H1 (cell line): ENCODE results near the gene RFT1. TPM values are rescaled to one million over a fixed set of nuclear protein-coding genes. Genes with fewer than 3 reads are reported as not detected.

Experiments
- CTCF ChIA-PET: fragments of 300-600 bp; sonication (Branson Sonifier 250); formaldehyde crosslinking; loops from one replicate; lab custom pipeline; 2021; ENCODE audit not compliant: partially characterized antibody; lab: Charles Lee
- POLR2A ChIA-PET: fragments of 300-600 bp; sonication (Branson Sonifier 250); formaldehyde crosslinking; loops from one replicate; lab custom pipeline; 2021; ENCODE audit warnings: inconsistent platforms; ENCODE audit not compliant: partially characterized antibody; lab: Charles Lee
- DNase-seq, 2 experiments: peaks; one replicate each; pipeline versions ENCODE4 v3.0.0 to v3.0.0-alpha.2; 2010 to 2022; ENCODE audit warnings: low spot score in 2 of 2, low read depth in 1 of 2, mixed read lengths in 1 of 2
- FAIRE-seq: peaks from 2 replicates; lab custom pipeline; 2011; peaks lifted over from hg19 to GRCh38; lab: Jason Lieb, UNC
- H2AFZ ChIP-seq: 2 replicates; pipeline ENCODE4 v1.8.1; 2012; ENCODE audit warnings: low read length, inconsistent platforms
- H2AK5ac ChIP-seq: 2 replicates; pipeline ENCODE4 v1.6.1; 2013; ENCODE audit warnings: low read depth, low read length
- H2BK120ac ChIP-seq: replicated peaks from 2 replicates; pipeline ENCODE3; 2013; ENCODE audit warnings: low read depth, low read length, inconsistent platforms
- H2BK12ac ChIP-seq: 2 replicates; pipeline ENCODE4 v1.6.1; 2013; ENCODE audit warnings: low read depth, low read length
- H2BK15ac ChIP-seq: 2 replicates; pipeline ENCODE4 v1.6.1; 2013; ENCODE audit warnings: low read length
- H2BK20ac ChIP-seq: 2 replicates; pipeline ENCODE4 v1.6.1; 2013; ENCODE audit warnings: low read length
- H2BK5ac ChIP-seq: 2 replicates; pipeline ENCODE4 v1.6.1; 2013; ENCODE audit warnings: low read depth, low read length
- H3K14ac ChIP-seq: 2 replicates; pipeline ENCODE4 v1.6.1; 2013; ENCODE audit warnings: inconsistent platforms; ENCODE audit not compliant: insufficient read length
- H3K18ac ChIP-seq: 2 replicates; pipeline ENCODE4 v1.6.1; 2013; ENCODE audit warnings: low read length; ENCODE audit errors: extremely low read depth
- H3K23ac ChIP-seq: 2 replicates; pipeline ENCODE4 v1.6.1; 2013; ENCODE audit warnings: inconsistent platforms; ENCODE audit not compliant: insufficient read length
- H3K23me2 ChIP-seq: 2 replicates; pipeline ENCODE4 v1.6.1; 2013; ENCODE audit warnings: low read depth, low read length
- H3K27ac ChIP-seq: 2 replicates; pipeline ENCODE4 v1.6.1; 2011; ENCODE audit warnings: low read depth, low read length, inconsistent platforms
- H3K27me3 ChIP-seq, 4 experiments: replicated peaks in 1 of 4; 1 replicate in 1 of 4; 2 replicates in 3 of 4; pipeline versions ENCODE4 v1.6.1 to v1.8.1; 2011 to 2013; ENCODE audit warnings: low read length in 3 of 4, mild to moderate bottlenecking in 3 of 4, inconsistent platforms in 2 of 4, mixed read lengths in 2 of 4, moderate library complexity in 1 of 4; ENCODE audit not compliant: control insufficient read depth in 3 of 4, insufficient read depth in 3 of 4; ENCODE audit errors: extremely low read depth in 1 of 4
- H3K36me3 ChIP-seq, 4 experiments: 2 replicates each; pipeline versions ENCODE4 v1.6.1 to v1.8.1; 2011 to 2013; ENCODE audit warnings: mild to moderate bottlenecking in 4 of 4, low read length in 3 of 4, moderate library complexity in 2 of 4, control low read depth in 1 of 4, inconsistent platforms in 1 of 4; ENCODE audit not compliant: insufficient read depth in 4 of 4, control insufficient read depth in 2 of 4
- H3K4ac ChIP-seq: replicated peaks from 2 replicates; pipeline ENCODE3; 2013; ENCODE audit warnings: low read length, low read depth, mixed read lengths, inconsistent platforms; ENCODE audit not compliant: insufficient read length
- H3K4me1 ChIP-seq, 4 experiments: replicated peaks in 1 of 4; 1 replicate in 1 of 4; 2 replicates in 3 of 4; pipeline versions ENCODE4 v1.6.1 to v1.8.1; 2011 to 2013; ENCODE audit warnings: low read length in 3 of 4, inconsistent platforms in 2 of 4, mixed read lengths in 1 of 4; ENCODE audit not compliant: insufficient read depth in 4 of 4, control insufficient read depth in 3 of 4
- H3K4me2 ChIP-seq, 2 experiments: 2 replicates each; pipeline versions ENCODE4 v1.6.1 to v1.8.1; 2011 to 2013; ENCODE audit warnings: low read depth in 2 of 2, low read length in 2 of 2, control low read depth in 1 of 2, inconsistent platforms in 1 of 2, mild to moderate bottlenecking in 1 of 2; ENCODE audit not compliant: insufficient read depth in 1 of 2
- H3K4me3 ChIP-seq, 4 experiments: fragments of 200-600, 300-600 bp in 1 of 4; sonication (generic), shearing (Covaris generic), sonication (Bioruptor Twin) in 1 of 4; 2 replicates each; pipeline versions ENCODE4 v1.5.1 to v1.8.1; 2011 to 2016; ENCODE audit warnings: low read length in 4 of 4, low read depth in 3 of 4, control low read depth in 2 of 4, inconsistent platforms in 2 of 4, mild to moderate bottlenecking in 2 of 4, mixed read lengths in 1 of 4, moderate library complexity in 1 of 4; ENCODE audit not compliant: insufficient read depth in 2 of 4; ENCODE audit errors: extremely low read depth in 1 of 4
- H3K56ac ChIP-seq: replicated peaks from 2 replicates; pipeline ENCODE3; 2013; ENCODE audit warnings: low read depth, mild to moderate bottlenecking, mixed read lengths, low read length, inconsistent platforms; ENCODE audit not compliant: insufficient read length
- H3K79me1 ChIP-seq: 2 replicates; pipeline ENCODE4 v1.6.1; 2013; ENCODE audit warnings: low read depth, low read length, control low read depth
- H3K79me2 ChIP-seq, 2 experiments: 2 replicates each; pipeline versions ENCODE4 v1.6.1 to v1.8.1; 2012 to 2013; ENCODE audit warnings: low read length in 2 of 2, mild to moderate bottlenecking in 2 of 2, inconsistent platforms in 1 of 2; ENCODE audit not compliant: insufficient read depth in 2 of 2, control insufficient read depth in 1 of 2
- H3K9ac ChIP-seq, 4 experiments: replicated peaks in 1 of 4; 1 replicate in 1 of 4; 2 replicates in 3 of 4; pipeline versions ENCODE4 v1.6.1 to v1.8.1; 2011 to 2013; ENCODE audit warnings: low read depth in 3 of 4, low read length in 3 of 4, control low read depth in 2 of 4, mild to moderate bottlenecking in 2 of 4, moderate library complexity in 2 of 4, inconsistent platforms in 1 of 4; ENCODE audit errors: extremely low read depth in 1 of 4
- H3K9me3 ChIP-seq, 2 experiments: 2 replicates each; pipeline versions ENCODE4 v1.6.1 to v1.8.1; 2012 to 2013; ENCODE audit warnings: mild to moderate bottlenecking in 2 of 2, moderate library complexity in 2 of 2, control low read depth in 1 of 2, inconsistent platforms in 1 of 2, low read depth in 1 of 2, low read length in 1 of 2, mixed read lengths in 1 of 2; ENCODE audit not compliant: insufficient read depth in 2 of 2
- H4K20me1 ChIP-seq, 2 experiments: replicated peaks in 1 of 2; 2 replicates each; pipeline versions ENCODE3 to v1.8.1; 2011 to 2013; ENCODE audit warnings: inconsistent platforms in 2 of 2, low read length in 2 of 2, mild to moderate bottlenecking in 1 of 2; ENCODE audit not compliant: insufficient read depth in 2 of 2, control insufficient read depth in 1 of 2
- H4K5ac ChIP-seq: 2 replicates; pipeline ENCODE4 v1.6.1; 2013; ENCODE audit warnings: low read length, low read depth, mixed read lengths, inconsistent platforms; ENCODE audit not compliant: insufficient read length
- H4K8ac ChIP-seq: 2 replicates; pipeline ENCODE4 v1.8.0; 2013; ENCODE audit warnings: mild to moderate bottlenecking, moderate library complexity, low read length, inconsistent platforms; ENCODE audit not compliant: insufficient read depth; ENCODE audit errors: extremely low read depth
- H4K91ac ChIP-seq: replicated peaks from 2 replicates; pipeline ENCODE3; 2013; ENCODE audit warnings: low read length, mixed read lengths, inconsistent platforms; ENCODE audit not compliant: insufficient read length
- WGBS, 2 experiments: shearing (Covaris generic) in 1 of 2; methylation state at CpG; one replicate each; pipeline versions ENCODE4 v1.1.6 to v1.1.7; 2013 to 2015; ENCODE audit warnings: low lambda C conversion rate in 2 of 2, mixed read lengths in 2 of 2, inconsistent platforms in 1 of 2, low coverage in 1 of 2, missing lambda C conversion rate in 1 of 2; ENCODE audit not compliant: insufficient replicate concordance in 2 of 2, insufficient coverage in 1 of 2, insufficient read length in 1 of 2; ENCODE audit errors: extremely low coverage in 1 of 2, missing lambda C conversion rate in 1 of 2; 5-methylcytosine and 5-hydroxymethylcytosine counted together
- polyA plus RNA-seq, 7 experiments: library from polyadenylated mRNA; depleted of rRNA in 3 of 7; stranded (reverse) in 5 of 7; unstranded in 2 of 7; fragments of >200 nt in 5 of 7; fragments of 200-250 nt in 2 of 7; gene quantifications; 1 replicate in 5 of 7; 2 replicates in 1 of 7; 4 replicates in 1 of 7; pipeline versions ENCODE4 v1.2.1 to v1.2.3, GENCODE V29; 2011 to 2013; ENCODE audit warnings: missing spikeins in 2 of 7, mixed read lengths in 2 of 7
- total RNA-seq: library from RNA; stranded (reverse); fragmentation: NEBNext Ultra II Directional; extraction: Animal tissue kit (Norgen Biotek cat#: 25700); gene quantifications from 2 replicates; pipeline ENCODE4 v1.2.1, GENCODE V29; 2021

The RFT1 gene
- total and polyA plus RNA-seq, 2 of the 8 experiments (the other 6 are each of a cell fraction or from before 2014, with no cell fraction given), result 27.7 to 42.4 TPM

GRCh38 chr3:53102601-53103147, 27.6 kb downstream of the RFT1 start:
- Histone ChIP-seq H3K4me3 (no peak overlapping the region), H3K18ac (no peak overlapping the region), H3K4me2 (no peak overlapping the region), H3K36me3 (peaks cover 0 to 17% (median under 1%) of the 10 kb centered on the region in 4 experiments; a peak in 5 of 8 replicates), H2AFZ (no peak overlapping the region), H2BK5ac (no peak overlapping the region), H2BK120ac (no peak overlapping the region), H4K8ac (no peak overlapping the region), H4K20me1 (peaks cover 0 to 6% of the 10 kb centered on the region in 2 experiments), H3K79me2 (no peaks in the 10 kb centered on the region), H3K23me2 (no peaks in the 10 kb centered on the region), H3K27me3 (no peaks in the 10 kb centered on the region), H3K9ac (no peak overlapping the region), H2AK5ac (no peak overlapping the region), H3K56ac (no peak overlapping the region), H3K4ac (no peak overlapping the region), H3K79me1 (no peaks in the 10 kb centered on the region), H3K4me1 (no peaks in the 10 kb centered on the region; a peak in 1 of 7 replicates), H2BK15ac (no peak overlapping the region), H2BK20ac (no peak overlapping the region), H4K5ac (no peak overlapping the region), H3K14ac (no peak overlapping the region), H3K23ac (no peak overlapping the region), H3K9me3 (no peaks in the 10 kb centered on the region), H4K91ac (no peak overlapping the region), H2BK12ac (no peak overlapping the region), H3K27ac (no peak overlapping the region)
- WGBS, 2 experiments, result 89% methylated on average over 6 of the region's 6 CpGs; no CpG with 5 or more reads in 1 of the 2 experiments
- no peak for DNase-seq
- FAIRE-seq, result no peak
- ChIA-PET POLR2A (interaction anchor here (1.1 kb wide), 1 partner anchor 9 kb away, joined by 4 read pairs; no protein-coding TSS in a partner anchor), CTCF (interaction anchor here (0.5 to 2.7 kb wide), 4 partner anchors 9 to 67 kb away, joined by 3 to 7 read pairs (median 4); no protein-coding TSS in a partner anchor)
